ENCODE data around the gene RCC2. TPM values are rescaled to one million over a fixed set of nuclear protein-coding genes. Genes with fewer than 3 reads are reported as not detected.

RCC2 gene
- total RNA-seq, 2 experiments from 2014 or later = 139 to 250 TPM

DNA sequence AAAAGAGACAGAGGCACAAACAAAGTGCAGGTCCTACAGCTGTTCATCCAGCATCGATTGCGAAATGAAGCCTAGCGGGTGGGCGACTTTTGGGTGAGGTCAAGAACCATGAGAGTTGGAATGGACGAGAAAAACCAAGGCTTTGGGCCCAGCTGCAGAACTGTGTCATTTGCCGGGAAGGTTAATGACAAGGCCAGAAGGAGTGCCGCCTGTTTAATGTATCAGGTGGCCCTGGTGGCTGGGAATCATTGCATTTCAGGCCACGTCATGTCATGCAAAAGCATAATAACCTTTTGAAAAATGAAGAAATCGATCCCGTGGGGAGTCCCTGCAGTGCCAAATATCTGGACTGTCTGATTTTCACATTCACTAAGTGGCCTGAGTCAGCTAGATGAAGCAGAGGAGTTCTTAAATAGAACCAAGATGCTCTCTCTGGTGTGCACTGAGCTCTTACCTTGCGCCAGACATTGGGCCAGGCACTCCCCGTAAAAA is 8.1 kb upstream of the RCC2 start:
- intact Hi-C loops (cut with micrococcal nuclease; ENCODE audit: unreplicated experiment) = no loop called here

DNA sequence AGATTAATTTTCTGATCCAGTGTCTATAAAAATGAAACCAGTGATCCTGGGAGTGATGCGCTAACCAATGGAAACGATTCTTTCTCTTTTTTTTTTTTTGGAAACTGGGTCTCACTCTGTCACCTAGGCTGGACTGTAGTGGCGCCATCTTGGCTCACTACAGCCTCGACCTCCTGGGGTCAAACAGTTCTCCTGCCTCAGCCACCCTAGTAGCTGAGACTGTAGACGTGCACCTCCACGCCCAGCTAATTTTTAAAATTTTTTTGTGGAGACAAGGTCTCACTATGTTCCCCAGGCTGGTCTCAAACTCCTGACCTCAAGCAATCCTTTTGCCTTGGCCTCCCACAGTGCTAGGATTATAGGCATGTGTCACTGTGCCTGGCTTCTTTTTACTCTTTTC is 3.4 kb upstream of the RCC2 start:
- DNase-seq (ENCODE audit: low spot score) = no peak
- TF ChIP-seq, protein P1, sequence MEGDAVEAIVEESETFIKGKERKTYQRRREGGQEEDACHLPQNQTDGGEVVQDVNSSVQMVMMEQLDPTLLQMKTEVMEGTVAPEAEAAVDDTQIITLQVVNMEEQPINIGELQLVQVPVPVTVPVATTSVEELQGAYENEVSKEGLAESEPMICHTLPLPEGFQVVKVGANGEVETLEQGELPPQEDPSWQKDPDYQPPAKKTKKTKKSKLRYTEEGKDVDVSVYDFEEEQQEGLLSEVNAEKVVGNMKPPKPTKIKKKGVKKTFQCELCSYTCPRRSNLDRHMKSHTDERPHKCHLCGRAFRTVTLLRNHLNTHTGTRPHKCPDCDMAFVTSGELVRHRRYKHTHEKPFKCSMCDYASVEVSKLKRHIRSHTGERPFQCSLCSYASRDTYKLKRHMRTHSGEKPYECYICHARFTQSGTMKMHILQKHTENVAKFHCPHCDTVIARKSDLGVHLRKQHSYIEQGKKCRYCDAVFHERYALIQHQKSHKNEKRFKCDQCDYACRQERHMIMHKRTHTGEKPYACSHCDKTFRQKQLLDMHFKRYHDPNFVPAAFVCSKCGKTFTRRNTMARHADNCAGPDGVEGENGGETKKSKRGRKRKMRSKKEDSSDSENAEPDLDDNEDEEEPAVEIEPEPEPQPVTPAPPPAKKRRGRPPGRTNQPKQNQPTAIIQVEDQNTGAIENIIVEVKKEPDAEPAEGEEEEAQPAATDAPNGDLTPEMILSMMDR (conservative IDR thresholded peaks at IDR 0.05; ENCODE audit: low read length) = no peak
- Histone ChIP-seq H2AFZ (ENCODE audit: low read length) (no peak overlapping the region), H3K4me1 (ENCODE audit: insufficient read depth, low read length, poor library complexity, severe bottlenecking) (peaks cover 22% of the 10 kb centered on the region), H3K9me3 (ENCODE audit: low read length) (no peaks in the 10 kb centered on the region), H3K9me2 (ENCODE audit: insufficient read depth, low read length) (no peaks in the 10 kb centered on the region), H3K36me3 (ENCODE audit: insufficient read depth, low read length) (peaks cover 6% of the 10 kb centered on the region; the same call in 1 of the 2 replicates), H3K79me2 (ENCODE audit: insufficient read depth, low read depth, low read length) (peaks cover 11% of the 10 kb centered on the region), H3K4me2 (ENCODE audit: low read length) (no peak overlapping the region), H3K27ac (ENCODE audit: low read depth, low read length, poor library complexity, severe bottlenecking) (no peak overlapping the region), H3K4me3 (ENCODE audit: low read depth, low read length, poor library complexity, severe bottlenecking) (no peak overlapping the region), H4K20me1 (ENCODE audit: insufficient read depth, low read length) (no peaks in the 10 kb centered on the region)
- BruUV-seq (replicated peaks) = no TSS peak
- CTCF ChIA-PET (ENCODE audit: unreplicated experiment) = no interaction called here
- intact Hi-C loops (cut with micrococcal nuclease; ENCODE audit: unreplicated experiment) = no loop called here
- POLR2A ChIA-PET = no interaction called here

More for the DNA sequence above, 8.1 kb upstream of the RCC2 start:
- no peak overlapping the region for H3K4me2 ChIP-seq (ENCODE audit: low read length)
- no peaks in the 10 kb centered on the region for H3K9me2 ChIP-seq (ENCODE audit: insufficient read depth, low read length)
- no peaks in the 10 kb centered on the region for H3K79me2 ChIP-seq (ENCODE audit: insufficient read depth, low read depth, low read length)
- peaks cover 2% of the 10 kb centered on the region for H3K4me1 ChIP-seq (ENCODE audit: insufficient read depth, low read length, poor library complexity, severe bottlenecking)
- no peaks in the 10 kb centered on the region for H3K36me3 ChIP-seq (ENCODE audit: insufficient read depth, low read length)
- no peak overlapping the region for H3K4me3 ChIP-seq (ENCODE audit: low read depth, low read length, poor library complexity, severe bottlenecking)
- BruUV-seq (replicated peaks) = no TSS peak
- ChIA-PET CTCF (ENCODE audit: unreplicated experiment) (no interaction called here), POLR2A (no interaction called here)
- no peaks in the 10 kb centered on the region for H3K9me3 ChIP-seq (ENCODE audit: low read length)
- no peaks in the 10 kb centered on the region for H4K20me1 ChIP-seq (ENCODE audit: insufficient read depth, low read length)
- no peak for DNase-seq (ENCODE audit: low spot score)
- H3K27ac ChIP-seq (ENCODE audit: low read depth, low read length, poor library complexity, severe bottlenecking) = no peak overlapping the region
- H2AFZ ChIP-seq (ENCODE audit: low read length) = no peak overlapping the region
- TF ChIP-seq, protein P1 (conservative IDR thresholded peaks at IDR 0.05; ENCODE audit: low read length) = no peak
- TF ChIP-seq EZH2phosphoT487 (IDR thresholded peaks at IDR 0.05; ENCODE audit: borderline replicate concordance, low read depth, low read length) = no peak

DNA sequence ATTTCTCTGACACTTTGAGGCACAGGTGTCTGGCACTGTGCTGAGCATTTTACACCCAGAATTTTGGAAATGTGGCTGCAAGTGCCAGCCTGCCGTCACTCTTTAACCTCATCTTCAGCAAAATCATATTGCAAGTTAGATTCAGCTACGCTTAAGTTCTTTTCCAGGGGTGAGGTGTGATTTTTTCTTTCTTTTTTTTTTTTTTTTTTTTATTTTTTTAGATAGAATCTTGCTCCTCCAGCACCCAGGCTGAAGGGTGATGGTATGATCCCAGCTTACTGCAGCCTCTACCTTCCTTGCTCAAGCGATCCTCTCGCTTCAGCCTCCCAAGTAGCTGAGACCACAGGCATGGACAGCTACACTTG is 2.5 kb upstream of the RCC2 start:
- no TSS peak for BruUV-seq (replicated peaks)
- Histone ChIP-seq H3K9me2 (ENCODE audit: insufficient read depth, low read length) (no peaks in the 10 kb centered on the region), H4K20me1 (ENCODE audit: insufficient read depth, low read length) (peaks cover 4% of the 10 kb centered on the region), H3K4me3 (ENCODE audit: low read depth, low read length, poor library complexity, severe bottlenecking) (peak overlapping the region; percentile 68), H3K79me2 (ENCODE audit: insufficient read depth, low read depth, low read length) (peaks cover 15% of the 10 kb centered on the region), H3K27ac (ENCODE audit: low read depth, low read length, poor library complexity, severe bottlenecking) (no peak overlapping the region), H3K4me1 (ENCODE audit: insufficient read depth, low read length, poor library complexity, severe bottlenecking) (peaks cover 24% of the 10 kb centered on the region), H2AFZ (ENCODE audit: low read length) (peak overlapping the region; percentile 58; the same call in 1 of the 2 replicates), H3K4me2 (ENCODE audit: low read length) (peak overlapping the region; percentile 83; the same call in 1 of the 2 replicates), H3K9me3 (ENCODE audit: low read length) (no peaks in the 10 kb centered on the region), H3K36me3 (ENCODE audit: insufficient read depth, low read length) (peaks cover 11% of the 10 kb centered on the region)
- ChIA-PET CTCF (ENCODE audit: unreplicated experiment) (no interaction called here), POLR2A (interaction anchor here (0.6 to 1.0 kb wide), 4 partner anchors 11 to 1722 kb away, joined by 3 to 7 read pairs (median 3); no protein-coding TSS in a partner anchor)
- intact Hi-C loops (cut with micrococcal nuclease; ENCODE audit: unreplicated experiment) = no loop called here
- no peak for DNase-seq (ENCODE audit: low spot score)
- TF ChIP-seq EZH2phosphoT487 (IDR thresholded peaks at IDR 0.05; ENCODE audit: borderline replicate concordance, low read depth, low read length) = no peak
- TF ChIP-seq, protein P1 (conservative IDR thresholded peaks at IDR 0.05; ENCODE audit: low read length) = no peak

All from OCI-LY7 (cell line).